Stomach smooth muscle (tissue), 2 donors: Measurements from ENCODE around the gene CDY2A.
"Not testable (repeated sequence)": the region's sequence is repeated elsewhere in the genome, so short reads cannot be mapped to it uniquely, and the experiment has no call there.

ENCODE experiments used
- H3K27ac ChIP-seq: one replicate; pipeline ENCODE4 v1.7.0; 2013; ENCODE audit warnings: mild to moderate bottlenecking, low read length, inconsistent platforms
- H3K27me3 ChIP-seq, 2 donors: one replicate each; pipeline ENCODE4 v1.7.0; 2013; ENCODE audit warnings: low read length in 2 of 2; ENCODE audit not compliant: insufficient read depth in 2 of 2, control insufficient read depth in 1 of 2
- H3K36me3 ChIP-seq, 2 donors: one replicate each; pipeline ENCODE4 v1.7.0; 2013; ENCODE audit warnings: low read length in 2 of 2; ENCODE audit not compliant: control insufficient read depth in 2 of 2, insufficient read depth in 2 of 2
- H3K4me1 ChIP-seq: one replicate; pipeline ENCODE4 v1.7.0; 2013; ENCODE audit warnings: low read length; ENCODE audit not compliant: control insufficient read depth, insufficient read depth
- H3K4me3 ChIP-seq, 2 donors: one replicate each; pipeline ENCODE4 v1.7.0; 2013; ENCODE audit warnings: low read length in 2 of 2
- H3K9ac ChIP-seq, 2 donors: one replicate each; pipeline ENCODE4 v1.7.0; 2013; ENCODE audit warnings: low read length in 2 of 2, mild to moderate bottlenecking in 1 of 2
- H3K9me3 ChIP-seq, 2 donors: one replicate each; pipeline ENCODE4 v1.7.0; 2013; ENCODE audit warnings: low read length in 2 of 2; ENCODE audit not compliant: control insufficient read depth in 2 of 2
- donor health status: healthy.
- donor health status: Pancreatic carcinoma.

The CDY2A gene, protein sequence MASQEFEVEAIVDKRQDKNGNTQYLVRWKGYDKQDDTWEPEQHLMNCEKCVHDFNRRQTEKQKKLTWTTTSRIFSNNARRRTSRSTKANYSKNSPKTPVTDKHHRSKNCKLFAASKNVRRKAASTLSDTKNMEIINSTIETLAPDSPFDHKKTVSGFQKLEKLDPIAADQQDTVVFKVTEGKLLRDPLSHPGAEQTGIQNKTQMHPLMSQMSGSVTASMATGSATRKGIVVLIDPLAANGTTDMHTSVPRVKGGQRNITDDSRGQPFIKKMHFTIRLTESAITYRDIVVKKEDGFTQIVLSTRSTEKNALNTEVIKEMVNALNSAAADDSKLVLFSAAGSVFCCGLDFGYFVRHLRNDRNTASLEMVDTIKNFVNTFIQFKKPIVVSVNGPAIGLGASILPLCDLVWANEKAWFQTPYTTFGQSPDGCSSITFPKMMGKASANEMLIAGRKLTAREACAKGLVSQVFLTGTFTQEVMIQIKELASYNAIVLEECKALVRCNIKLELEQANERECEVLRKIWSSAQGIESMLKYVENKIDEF

DNA sequence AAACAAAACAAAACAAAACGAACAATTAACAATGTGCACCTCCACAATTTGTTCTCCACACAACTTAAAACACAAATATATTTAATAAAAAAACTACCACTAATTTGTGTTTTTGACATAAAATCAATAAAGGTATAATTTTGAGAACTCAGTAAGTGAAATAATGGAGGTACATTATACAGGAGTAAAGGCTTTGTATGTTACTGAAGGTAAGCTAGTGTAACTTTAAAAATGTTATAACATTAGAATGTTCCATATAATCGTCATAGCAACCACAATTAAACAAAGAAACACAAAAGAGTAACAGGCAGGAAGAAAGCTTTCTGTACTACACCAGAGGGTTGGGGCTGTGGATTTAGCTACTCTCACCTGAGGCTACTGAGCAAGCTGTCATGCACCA is at the start of gene CDY2A:
Gene CDY2A (plus strand): TSS at position 301 of the 400 bp plus-strand sequence. CDS start 328 bp downstream, outside the sequence.
- H3K27me3 ChIP-seq, H3K9me3 ChIP-seq, H3K9ac ChIP-seq, H3K4me3 ChIP-seq, H3K36me3 ChIP-seq, H3K27ac ChIP-seq, H3K4me1 ChIP-seq: not testable (repeated sequence)

DNA sequence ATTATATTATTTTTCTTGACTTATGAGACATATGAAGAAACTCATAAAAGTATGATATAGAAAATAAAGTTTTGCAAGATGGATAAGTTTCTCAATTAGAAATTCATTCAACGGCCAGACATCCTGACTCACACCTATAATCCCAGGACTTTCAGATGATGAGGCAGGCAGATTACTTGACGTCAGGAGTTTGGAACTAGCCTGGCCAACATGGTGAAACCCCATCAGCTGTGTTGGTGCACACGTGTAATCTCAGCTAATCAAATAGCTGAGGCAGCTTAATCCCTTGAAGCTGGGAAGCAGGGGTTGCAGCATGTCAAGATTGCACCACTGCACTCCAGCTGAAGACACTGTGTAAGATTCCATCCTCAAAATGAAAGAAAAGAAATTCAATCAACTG is 28.0 kb upstream of the CDY2A start:
- not testable (repeated sequence) for H3K36me3 ChIP-seq

DNA sequence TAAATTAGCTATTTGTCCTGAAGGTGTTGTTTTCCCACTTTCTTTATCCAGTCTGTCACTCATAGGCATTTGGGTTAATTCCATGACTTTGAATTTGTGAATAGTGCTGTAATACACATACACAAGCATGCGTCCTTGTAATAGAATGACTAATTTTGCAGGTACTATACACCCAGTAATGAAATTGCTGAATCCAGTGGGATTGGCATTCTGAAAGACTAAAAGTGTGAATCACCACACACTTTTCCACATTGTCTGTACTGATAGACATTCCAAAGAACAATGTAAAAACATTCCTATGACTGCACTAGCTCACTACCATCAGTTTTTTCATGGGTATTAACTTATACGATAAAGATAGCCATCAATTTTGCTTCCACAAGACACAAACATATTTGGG is 27.3 kb upstream of the CDY2A start:
- H3K36me3 ChIP-seq, H3K4me3 ChIP-seq, H3K27ac ChIP-seq, H3K4me1 ChIP-seq, H3K27me3 ChIP-seq, H3K9ac ChIP-seq, H3K9me3 ChIP-seq: not testable (repeated sequence)

More for the DNA sequence above, 28.0 kb upstream of the CDY2A start:
- H3K27ac ChIP-seq, H3K4me1 ChIP-seq, H3K27me3 ChIP-seq, H3K9ac ChIP-seq, H3K4me3 ChIP-seq, H3K9me3 ChIP-seq: not testable (repeated sequence)

DNA sequence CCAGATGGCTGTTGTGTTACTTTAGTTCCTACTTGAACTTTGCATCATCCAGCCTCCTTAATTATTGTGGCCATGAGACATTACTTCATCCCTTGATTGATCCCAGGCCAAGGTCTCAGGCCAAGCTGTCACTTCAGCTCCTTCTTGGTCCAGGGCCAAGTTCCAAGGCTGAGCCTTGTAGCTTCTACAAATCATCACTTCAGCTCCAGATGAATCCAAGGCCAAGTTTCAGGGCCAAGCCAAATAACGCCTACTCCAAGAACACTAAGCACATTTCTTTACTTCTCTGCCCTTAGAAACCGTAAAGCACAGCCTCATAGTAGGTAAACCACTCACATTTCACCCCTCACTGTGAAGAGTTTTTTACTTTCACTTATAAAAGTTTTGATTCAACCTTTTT is 1.7 kb upstream of the CDY2A start:
- not testable (repeated sequence) for H3K4me3 ChIP-seq, H3K4me1 ChIP-seq, H3K9me3 ChIP-seq, H3K9ac ChIP-seq, H3K27ac ChIP-seq, H3K27me3 ChIP-seq, H3K36me3 ChIP-seq

DNA sequence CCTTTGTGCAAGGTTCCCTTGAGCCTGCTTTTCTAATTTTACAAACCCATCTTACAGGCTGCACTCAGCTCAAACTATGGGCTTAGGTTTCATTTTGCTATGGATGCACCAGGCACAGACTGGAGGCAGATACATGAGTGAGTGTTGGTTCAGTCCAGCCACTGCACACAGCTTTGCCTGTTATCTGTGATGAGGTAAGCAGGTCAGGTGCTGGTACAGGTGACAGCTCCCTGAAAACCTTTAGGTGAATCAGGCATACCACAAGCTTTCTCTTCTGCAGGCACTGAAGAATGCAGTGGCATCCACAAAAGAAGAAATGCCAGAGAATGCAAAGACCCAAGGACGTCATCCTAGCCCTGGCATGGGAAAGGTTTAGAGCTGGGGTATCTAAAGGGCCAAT is 3.3 kb downstream of the CDY2A start:
- not testable (repeated sequence) for H3K9ac ChIP-seq, H3K27me3 ChIP-seq, H3K4me3 ChIP-seq, H3K4me1 ChIP-seq, H3K36me3 ChIP-seq, H3K9me3 ChIP-seq, H3K27ac ChIP-seq

DNA sequence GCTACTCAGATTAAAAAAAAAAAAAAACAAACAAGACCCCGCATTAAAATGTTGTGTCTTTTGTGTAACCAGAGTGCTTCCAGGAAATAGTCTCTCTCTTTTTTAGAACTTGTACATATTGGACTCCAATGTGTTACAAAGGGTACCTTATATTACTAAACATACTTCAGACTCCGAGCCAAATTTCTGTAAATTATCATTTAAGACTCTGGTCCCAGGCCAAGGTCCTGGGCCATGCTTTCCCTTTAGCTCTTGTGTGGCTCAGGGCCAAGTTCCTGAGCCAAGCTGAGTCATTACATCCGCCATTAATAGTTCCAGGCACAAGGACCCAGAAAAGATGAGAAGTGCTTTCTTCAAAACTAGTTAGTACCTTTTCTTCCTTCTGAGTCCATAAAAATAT is 4.6 kb downstream of the CDY2A start:
- not testable (repeated sequence) for H3K9ac ChIP-seq, H3K36me3 ChIP-seq, H3K27me3 ChIP-seq, H3K9me3 ChIP-seq, H3K4me3 ChIP-seq, H3K27ac ChIP-seq, H3K4me1 ChIP-seq

DNA sequence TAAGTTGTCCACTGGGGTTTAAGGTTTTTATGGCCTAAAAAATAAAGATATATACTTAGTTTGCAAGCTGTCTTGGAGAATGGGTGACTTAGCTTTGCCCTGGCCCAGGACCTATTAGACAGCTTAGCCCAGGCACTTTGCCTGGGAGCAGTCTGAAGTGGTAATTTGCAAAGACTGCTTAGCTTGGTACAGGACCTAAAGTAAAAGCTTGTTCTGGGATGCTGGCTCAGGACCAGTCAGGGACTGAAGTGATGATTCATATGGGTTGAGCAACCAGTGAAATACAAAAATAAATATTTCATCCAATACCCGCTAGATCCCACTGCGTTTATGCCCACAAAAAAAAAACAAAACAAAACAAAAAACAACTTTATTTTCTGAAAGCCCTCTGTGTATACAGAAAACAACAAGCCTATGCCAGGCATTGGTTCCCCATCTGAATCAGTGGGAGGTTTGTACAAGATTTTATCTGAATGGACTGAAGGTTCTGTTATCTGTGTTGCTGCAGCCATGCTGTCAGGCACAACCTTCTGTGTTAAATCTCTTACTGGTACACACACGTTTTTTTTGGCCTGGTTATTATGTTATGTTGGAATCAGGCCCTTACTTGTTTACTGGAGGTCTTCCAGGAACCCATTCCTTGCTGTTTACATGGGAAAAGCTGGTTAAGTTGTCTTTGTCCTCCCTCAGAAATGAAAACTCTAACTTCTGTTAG is 8.7 kb downstream of the CDY2A start:
- not testable (repeated sequence) for H3K4me1 ChIP-seq, H3K27ac ChIP-seq, H3K4me3 ChIP-seq, H3K27me3 ChIP-seq, H3K9ac ChIP-seq, H3K9me3 ChIP-seq, H3K36me3 ChIP-seq

DNA sequence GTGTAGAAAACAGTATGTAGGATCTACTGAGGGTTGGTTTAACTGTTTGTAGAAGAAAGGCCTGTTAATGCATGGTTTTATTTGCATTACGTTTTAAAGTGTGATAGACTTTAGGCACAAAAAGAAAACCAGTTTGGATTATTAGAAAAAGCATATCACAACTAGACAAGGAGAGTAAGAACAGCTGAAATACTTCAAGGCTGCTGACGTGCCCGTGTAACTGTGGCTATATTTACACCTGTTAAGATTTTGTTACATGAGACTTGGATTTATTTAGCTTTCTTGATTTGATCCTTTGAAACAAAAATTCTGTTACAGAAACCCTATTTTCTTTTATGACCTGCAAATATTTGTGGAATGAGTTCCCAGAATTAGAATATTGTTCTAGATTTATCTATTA is 9.3 kb downstream of the CDY2A start:
- not testable (repeated sequence) for H3K4me3 ChIP-seq, H3K27me3 ChIP-seq, H3K9ac ChIP-seq, H3K36me3 ChIP-seq, H3K9me3 ChIP-seq, H3K4me1 ChIP-seq, H3K27ac ChIP-seq

DNA sequence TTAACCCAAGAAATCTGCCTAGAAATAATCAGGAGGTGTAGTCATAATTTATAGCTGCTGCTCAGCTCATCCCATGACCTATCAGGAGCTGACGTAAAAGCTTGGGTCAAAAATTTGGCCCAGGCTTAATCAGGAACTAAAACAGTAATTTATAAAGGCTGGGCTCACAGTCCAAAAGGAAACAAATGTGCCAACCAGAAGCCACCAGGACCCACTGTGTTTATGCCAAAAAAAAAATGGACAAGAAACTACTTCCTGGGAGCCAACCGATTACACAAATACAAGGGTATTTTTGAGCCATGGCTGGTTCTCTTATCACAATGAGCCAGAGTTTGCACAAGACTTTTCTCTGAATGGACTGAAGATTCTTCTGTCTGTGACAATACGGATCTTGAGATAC is 19.4 kb downstream of the CDY2A start:
- H3K27ac ChIP-seq, H3K36me3 ChIP-seq, H3K4me3 ChIP-seq, H3K27me3 ChIP-seq, H3K9me3 ChIP-seq, H3K9ac ChIP-seq, H3K4me1 ChIP-seq: not testable (repeated sequence)

DNA sequence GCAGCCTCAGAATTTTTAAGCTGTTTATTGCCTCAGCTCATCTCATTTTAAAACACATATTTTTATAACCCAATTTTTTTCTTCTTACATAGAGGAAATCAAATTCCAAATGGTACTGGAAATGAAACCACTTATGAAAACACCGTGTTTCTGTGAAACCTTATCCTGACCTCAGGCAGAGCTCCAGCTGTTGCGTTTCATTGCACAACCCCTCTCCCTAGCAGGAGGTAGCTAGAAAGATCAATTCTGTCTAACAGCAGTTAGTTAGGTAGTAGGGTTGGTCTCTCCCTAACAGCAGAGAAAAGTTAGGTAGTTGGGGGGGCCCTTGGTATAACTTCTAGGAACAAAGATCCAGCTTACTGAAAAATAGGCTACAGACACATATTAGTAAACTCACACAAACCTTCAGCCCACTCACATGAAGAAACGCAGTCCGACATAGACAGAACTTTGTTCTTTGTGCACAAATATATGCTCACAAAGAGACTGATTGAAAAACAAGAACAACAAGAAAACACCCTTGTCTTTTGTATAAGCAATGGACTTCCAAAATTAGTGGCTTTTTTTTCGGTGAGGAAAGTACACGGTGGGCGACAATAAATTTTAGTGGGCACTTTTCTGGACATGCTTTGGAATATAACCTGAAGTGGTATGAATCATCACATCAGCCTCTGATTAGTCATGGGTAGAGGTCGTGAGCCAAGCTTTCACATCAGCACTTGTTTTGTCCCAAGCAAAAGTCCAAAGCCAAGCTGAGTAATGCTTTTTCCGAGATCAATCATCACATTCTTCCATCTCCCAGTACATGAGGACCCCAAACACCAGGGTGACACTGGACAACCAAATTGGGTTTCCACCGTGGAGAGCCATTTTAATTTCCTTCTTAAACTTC is 22.8 kb downstream of the CDY2A start:
- H3K27ac ChIP-seq, H3K9me3 ChIP-seq, H3K27me3 ChIP-seq, H3K9ac ChIP-seq, H3K4me3 ChIP-seq, H3K4me1 ChIP-seq, H3K36me3 ChIP-seq: not testable (repeated sequence)
